Measurements from ENCODE around the gene PALD1. TPM values are rescaled to one million over a fixed set of nuclear protein-coding genes. Genes with fewer than 3 reads are reported as not detected.

PALD1 gene
- total RNA-seq, 6 donors from 2014 or later: 8.9 to 25.4 (median 13.4) TPM

- TF ChIP-seq POLR2AphosphoS5 (IDR thresholded peaks at IDR 0.05) (peak in 1 of 2 donors; percentile 21), CTCF (IDR thresholded peaks at IDR 0.05) (no peak), POLR2A (IDR thresholded peaks at IDR 0.05) (no peak)
- Histone ChIP-seq H3K27ac (peak overlapping the region in 1 of 4 donors; percentile 3), H3K27me3 (peaks cover 0 to 7% (median 3%) of the 10 kb centered on the region in 4 donors), H3K4me1 (peaks cover 6 to 15% (median 7%) of the 10 kb centered on the region in 4 donors), H3K36me3 (no peaks in the 10 kb centered on the region), H3K9me3 (no peaks in the 10 kb centered on the region), H3K4me3 (no peak overlapping the region)
- ATAC-seq (ENCODE audit: low FRiP score in 2 of 2): no peak
- DNase-seq: no peak
- WGBS, 2 donors: 64 to 68% methylated on average over 8 of the region's 8 CpGs
Observed at GRCh38 chr10:70445718-70446657, 32.6 kb upstream of the PALD1 start.

- Histone ChIP-seq H3K4me3 (no peak overlapping the region), H3K9me3 (no peaks in the 10 kb centered on the region), H3K27me3 (no peaks in the 10 kb centered on the region), H3K36me3 (no peaks in the 10 kb centered on the region), H3K4me1 (no peaks in the 10 kb centered on the region), H3K27ac (no peak overlapping the region)
- WGBS, 2 donors: 87 to 89% methylated on average over 2 of the region's 2 CpGs
- TF ChIP-seq POLR2A (IDR thresholded peaks at IDR 0.05) (no peak), EP300 (IDR thresholded peaks at IDR 0.05) (no peak), CTCF (IDR thresholded peaks at IDR 0.05) (no peak), POLR2AphosphoS5 (IDR thresholded peaks at IDR 0.05) (no peak)
- DNase-seq: no peak
- no peak for ATAC-seq (ENCODE audit: low FRiP score in 2 of 2)
Observed at GRCh38 chr10:70448236-70448635, 30.3 kb upstream of the PALD1 start.

GRCh38 chr10:70455213-70455630, 23.3 kb upstream of the PALD1 start:
- ATAC-seq (ENCODE audit: low FRiP score in 2 of 2): no peak
- Histone ChIP-seq H3K36me3 (no peaks in the 10 kb centered on the region), H3K4me3 (no peak overlapping the region), H3K27me3 (peaks cover 0 to 12% (median 0%) of the 10 kb centered on the region in 4 donors), H3K4me1 (peaks cover 11 to 18% (median 13%) of the 10 kb centered on the region in 4 donors), H3K27ac (no peak overlapping the region), H3K9me3 (no peaks in the 10 kb centered on the region)
- 57 to 71% methylated on average over 3 to 6 of the region's 6 CpGs for WGBS, 2 donors
- no peak for DNase-seq
- no peak for TF ChIP-seq CTCF (IDR thresholded peaks at IDR 0.05)
- TF ChIP-seq POLR2AphosphoS5 (IDR thresholded peaks at IDR 0.05): no peak
- TF ChIP-seq EP300 (IDR thresholded peaks at IDR 0.05): no peak
- TF ChIP-seq POLR2A (IDR thresholded peaks at IDR 0.05): no peak

GRCh38 chr10:70456164-70456563, 22.4 kb upstream of the PALD1 start:
- 71 to 75% methylated on average over 8 of the region's 8 CpGs for WGBS, 2 donors
- Histone ChIP-seq H3K36me3 (no peaks in the 10 kb centered on the region), H3K27ac (no peak overlapping the region), H3K9me3 (no peaks in the 10 kb centered on the region), H3K4me3 (no peak overlapping the region), H3K4me1 (peaks cover 11 to 18% (median 14%) of the 10 kb centered on the region in 4 donors), H3K27me3 (peaks cover 0 to 12% (median 0%) of the 10 kb centered on the region in 4 donors)
- TF ChIP-seq POLR2A (IDR thresholded peaks at IDR 0.05): no peak
- TF ChIP-seq CTCF (IDR thresholded peaks at IDR 0.05): no peak
- TF ChIP-seq POLR2AphosphoS5 (IDR thresholded peaks at IDR 0.05): no peak
- no peak for TF ChIP-seq EP300 (IDR thresholded peaks at IDR 0.05)
- ATAC-seq (ENCODE audit: low FRiP score in 2 of 2) (no peak), DNase-seq (no peak)

Measured in upper lobe of left lung (tissue), 6 donors.